OCI-LY7 (cell line): Measurements from ENCODE around the gene USH2A. TPM values are rescaled to one million over a fixed set of nuclear protein-coding genes. Genes with fewer than 3 reads are reported as not detected.

Experiments used
- BruUV-seq: library from RNA; stranded (reverse); fragments of 400-500 nt; replicated peaks from 2 replicates; lab custom pipeline; 2021; lab: Mats Ljungman, UMichigan
- CTCF ChIA-PET: fragments of 300-600 bp; sonication (Branson Sonifier 250); formaldehyde crosslinking; loops from one replicate; lab custom pipeline; 2022; ENCODE audit warnings: antibody characterized with exemption; ENCODE audit not compliant: unreplicated experiment; lab: Charles Lee
- POLR2A ChIA-PET: fragments of 300-600 bp; sonication (Branson Sonifier 250); formaldehyde crosslinking; loops from one replicate; lab custom pipeline; 2022; ENCODE audit warnings: antibody characterized with exemption; lab: Charles Lee
- DNase-seq: peaks from one replicate; pipeline ENCODE4 v3.0.0-alpha.2; 2015; ENCODE audit warnings: low spot score
- H2AFZ ChIP-seq: fragments of 200-600 bp; sonication (generic), shearing (Covaris generic); 2 replicates; pipeline ENCODE4 v1.6.1; 2014; ENCODE audit warnings: mild to moderate bottlenecking, antibody characterized with exemption, low read length, moderate library complexity
- H3K27ac ChIP-seq: fragments of 200-600 bp; sonication (generic); 2 replicates; pipeline ENCODE4 v1.5.1; 2014; ENCODE audit warnings: mixed run types, low read depth, mild to moderate bottlenecking, moderate library complexity, low read length, inconsistent platforms; ENCODE audit not compliant: poor library complexity, severe bottlenecking
- H3K36me3 ChIP-seq: fragments of 200-600 bp; sonication (generic); 2 replicates; pipeline ENCODE4 v1.6.1; 2014; ENCODE audit warnings: mild to moderate bottlenecking, antibody characterized with exemption, low read length, moderate library complexity, mixed read lengths; ENCODE audit not compliant: insufficient read depth
- H3K4me1 ChIP-seq: fragments of 200-600 bp; sonication (generic); 2 replicates; pipeline ENCODE4 v1.5.1; 2014; ENCODE audit warnings: mild to moderate bottlenecking, low read length; ENCODE audit not compliant: insufficient read depth, poor library complexity, severe bottlenecking
- H3K4me2 ChIP-seq: fragments of 200-600 bp; sonication (generic); 2 replicates; pipeline ENCODE4 v1.6.1; 2014; ENCODE audit warnings: mild to moderate bottlenecking, low read length
- H3K4me3 ChIP-seq: fragments of 200-600 bp; sonication (generic); 2 replicates; pipeline ENCODE4 v1.5.1; 2014; ENCODE audit warnings: mild to moderate bottlenecking, low read depth, low read length; ENCODE audit not compliant: poor library complexity, severe bottlenecking
- H3K79me2 ChIP-seq: fragments of 200-600 bp; sonication (generic); 2 replicates; pipeline ENCODE4 v1.6.1; 2016; ENCODE audit warnings: low read depth, mild to moderate bottlenecking, low read length, moderate library complexity, mixed read lengths; ENCODE audit not compliant: insufficient read depth
- H3K9me2 ChIP-seq: fragments of 200-600 bp; sonication (generic); 2 replicates; pipeline ENCODE4 v1.6.1; 2016; ENCODE audit warnings: mild to moderate bottlenecking, low read length, mixed read lengths; ENCODE audit not compliant: insufficient read depth
- H3K9me3 ChIP-seq: fragments of 200-600 bp; sonication (generic); 2 replicates; pipeline ENCODE4 v1.6.1; 2014; ENCODE audit warnings: mild to moderate bottlenecking, mixed run types, low read length, mixed read lengths
- H4K20me1 ChIP-seq: fragments of 200-600 bp; sonication (generic); 2 replicates; pipeline ENCODE4 v1.6.1; 2014; ENCODE audit warnings: mild to moderate bottlenecking, antibody characterized with exemption, low read length, moderate library complexity, mixed read lengths; ENCODE audit not compliant: insufficient read depth
- EZH2phosphoT487 ChIP-seq: fragments of 200-600 bp; sonication (generic); IDR thresholded peaks from 2 replicates; pipeline ENCODE4 v1.6.1; 2018; ENCODE audit warnings: low read depth, borderline replicate concordance, mild to moderate bottlenecking, mixed run types, antibody characterized with exemption, low read length, moderate library complexity, mixed read lengths
- intact Hi-C: fragments of 100-400 bp; cut with micrococcal nuclease; formaldehyde crosslinking; loops from one replicate; pipeline ENCODE4 v1.10.0; 2022; ENCODE audit not compliant: unreplicated experiment
- total RNA-seq, 2 experiments: library from RNA; depleted of rRNA in 1 of 2; stranded (reverse); fragments of >200 nt in 1 of 2; shearing (Covaris generic) in 1 of 2; gene quantifications; 2 replicates each; pipeline ENCODE4 v1.2.3, GENCODE V29; 2014 to 2022
- TF ChIP-seq, protein P1 (sequence below): fragments of 200-600 bp; sonication (generic); conservative IDR thresholded peaks from 2 replicates; pipeline ENCODE4 v1.5.1; 2014; ENCODE audit warnings: mild to moderate bottlenecking, antibody characterized with exemption, low read length, moderate library complexity, mixed read lengths

Gene USH2A
- total RNA-seq, 2 experiments from 2014 or later, result not detected

DNA sequence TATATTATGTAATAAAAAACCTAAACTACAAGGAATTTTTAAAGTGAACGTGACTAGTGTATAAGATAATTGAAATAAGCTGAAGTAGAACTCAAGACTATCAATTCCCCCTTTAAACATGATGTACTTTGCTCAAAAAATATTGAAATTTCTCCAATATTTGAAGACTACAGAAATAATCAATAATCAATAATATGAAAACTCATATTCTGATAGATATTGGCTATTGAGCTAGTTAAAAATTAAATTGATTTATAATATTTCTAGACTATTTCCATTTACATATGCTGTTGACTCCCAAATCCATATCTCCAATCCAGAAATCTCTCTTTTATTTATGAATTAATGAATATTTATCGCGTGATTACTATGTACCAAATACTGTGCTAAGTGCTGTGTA lies 133.2 kb downstream of the USH2A start:
- no peaks in the 10 kb centered on the region for H3K4me1 ChIP-seq
- intact Hi-C loops, result no loop called here
- DNase-seq, result no peak
- ChIA-PET POLR2A (no interaction called here), CTCF (no interaction called here)
- H3K9me3 ChIP-seq, result no peaks in the 10 kb centered on the region
- H3K36me3 ChIP-seq, result no peaks in the 10 kb centered on the region
- H2AFZ ChIP-seq, result no peak overlapping the region
- no peaks in the 10 kb centered on the region for H3K79me2 ChIP-seq
- no peak overlapping the region for H3K4me2 ChIP-seq
- H4K20me1 ChIP-seq, result no peaks in the 10 kb centered on the region
- TF ChIP-seq, protein P1, sequence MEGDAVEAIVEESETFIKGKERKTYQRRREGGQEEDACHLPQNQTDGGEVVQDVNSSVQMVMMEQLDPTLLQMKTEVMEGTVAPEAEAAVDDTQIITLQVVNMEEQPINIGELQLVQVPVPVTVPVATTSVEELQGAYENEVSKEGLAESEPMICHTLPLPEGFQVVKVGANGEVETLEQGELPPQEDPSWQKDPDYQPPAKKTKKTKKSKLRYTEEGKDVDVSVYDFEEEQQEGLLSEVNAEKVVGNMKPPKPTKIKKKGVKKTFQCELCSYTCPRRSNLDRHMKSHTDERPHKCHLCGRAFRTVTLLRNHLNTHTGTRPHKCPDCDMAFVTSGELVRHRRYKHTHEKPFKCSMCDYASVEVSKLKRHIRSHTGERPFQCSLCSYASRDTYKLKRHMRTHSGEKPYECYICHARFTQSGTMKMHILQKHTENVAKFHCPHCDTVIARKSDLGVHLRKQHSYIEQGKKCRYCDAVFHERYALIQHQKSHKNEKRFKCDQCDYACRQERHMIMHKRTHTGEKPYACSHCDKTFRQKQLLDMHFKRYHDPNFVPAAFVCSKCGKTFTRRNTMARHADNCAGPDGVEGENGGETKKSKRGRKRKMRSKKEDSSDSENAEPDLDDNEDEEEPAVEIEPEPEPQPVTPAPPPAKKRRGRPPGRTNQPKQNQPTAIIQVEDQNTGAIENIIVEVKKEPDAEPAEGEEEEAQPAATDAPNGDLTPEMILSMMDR, result no peak
- no peak for TF ChIP-seq EZH2phosphoT487
- H3K27ac ChIP-seq, result no peak overlapping the region
- BruUV-seq, result no TSS peak
- H3K4me3 ChIP-seq, result no peak overlapping the region
- H3K9me2 ChIP-seq, result no peaks in the 10 kb centered on the region

DNA sequence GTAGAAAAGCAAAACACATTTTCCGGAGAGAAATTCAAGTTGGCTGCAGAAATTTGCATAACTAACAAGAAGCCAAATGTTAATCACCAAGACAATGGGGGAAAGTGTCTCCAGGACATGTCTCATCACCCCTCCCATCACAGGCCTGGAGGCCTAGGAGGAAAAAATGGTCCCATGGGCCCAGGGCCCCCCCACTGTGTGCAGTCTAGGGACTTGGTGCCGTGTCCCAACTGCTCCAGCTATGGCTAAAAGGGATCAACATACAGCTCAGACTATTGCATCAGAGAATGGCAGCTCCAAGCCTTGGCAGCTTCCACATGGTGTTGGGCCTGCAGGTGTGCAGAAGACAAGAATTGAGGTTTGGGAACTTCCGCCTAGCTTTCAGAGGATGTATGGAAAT lies 138.2 kb downstream of the USH2A start:
- Histone ChIP-seq H3K4me3 (no peak overlapping the region), H3K4me2 (no peak overlapping the region), H3K27ac (no peak overlapping the region), H3K9me3 (no peaks in the 10 kb centered on the region), H2AFZ (no peak overlapping the region), H3K4me1 (no peaks in the 10 kb centered on the region), H3K79me2 (no peaks in the 10 kb centered on the region), H3K36me3 (no peaks in the 10 kb centered on the region), H3K9me2 (no peaks in the 10 kb centered on the region), H4K20me1 (no peaks in the 10 kb centered on the region)
- POLR2A ChIA-PET, result no interaction called here
- no peak for DNase-seq
- intact Hi-C loops, result no loop called here
- TF ChIP-seq, protein P1, result no peak
- no peak for TF ChIP-seq EZH2phosphoT487
- CTCF ChIA-PET, result no interaction called here
- no TSS peak for BruUV-seq

DNA sequence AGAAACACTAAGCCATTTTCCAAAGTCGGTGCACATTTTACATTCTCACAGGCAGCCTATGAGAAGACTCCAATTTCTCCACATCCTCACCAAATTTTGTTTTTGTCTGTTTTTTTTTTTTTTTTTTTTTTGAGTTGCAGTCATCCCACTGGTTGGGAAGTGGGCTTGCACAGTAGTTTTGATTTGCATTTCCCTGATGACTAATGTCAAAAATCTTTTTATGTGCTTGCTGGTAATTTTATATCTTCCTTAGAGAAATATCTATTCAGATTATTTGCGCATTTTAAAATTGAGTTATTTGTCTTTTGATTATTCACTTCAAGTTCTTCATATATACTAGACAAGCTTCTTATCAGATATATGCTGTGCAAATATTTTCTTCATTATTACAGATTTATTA lies 141.5 kb downstream of the USH2A start:
- H3K4me3 ChIP-seq, result no peak overlapping the region
- no peak for DNase-seq
- no peaks in the 10 kb centered on the region for H3K79me2 ChIP-seq
- no peaks in the 10 kb centered on the region for H3K9me2 ChIP-seq
- H3K9me3 ChIP-seq, result no peaks in the 10 kb centered on the region
- H3K27ac ChIP-seq, result no peak overlapping the region
- no peak overlapping the region for H3K4me2 ChIP-seq
- intact Hi-C loops, result no loop called here
- BruUV-seq, result no TSS peak
- no peaks in the 10 kb centered on the region for H4K20me1 ChIP-seq
- H3K4me1 ChIP-seq, result no peaks in the 10 kb centered on the region
- H2AFZ ChIP-seq, result no peak overlapping the region
- no peaks in the 10 kb centered on the region for H3K36me3 ChIP-seq
- no peak for TF ChIP-seq EZH2phosphoT487
- TF ChIP-seq, protein P1, result no peak
- POLR2A ChIA-PET, result no interaction called here
- CTCF ChIA-PET, result no interaction called here
